ENCODE measurements around the gene ZNF530.

Gene ZNF530

GRCh38 chr19:57613941-57614743 is 14.5 kb downstream of the ZNF530 start, which contains the start of gene ZNF134:
TSS of gene ZNF134 (plus strand) at chr19:57614242. CDS start at chr19:57619469, 5,227 bp downstream.
- peak; percentile 84 for DNase-seq (ENCODE audit: low read depth)
- TF ChIP-seq CTCF (conservative IDR thresholded peaks at IDR 0.05; ENCODE audit: low read length): peak; percentile 49
- H3K4me3 ChIP-seq (ENCODE audit: low read length): peak within 1 kb of the TSS; percentile 97

GRCh38 chr19:57615346-57615745 is 15.7 kb downstream of the ZNF530 start:
- H3K4me3 ChIP-seq (ENCODE audit: low read length): peak overlapping the region; percentile 97
- TF ChIP-seq CTCF (conservative IDR thresholded peaks at IDR 0.05; ENCODE audit: low read length): no peak
- DNase-seq (ENCODE audit: low read depth): no peak

GRCh38 chr19:57620673-57621348 is 21.1 kb downstream of the ZNF530 start:
- H3K4me3 ChIP-seq (ENCODE audit: low read length): no peak overlapping the region
- no peak for TF ChIP-seq CTCF (conservative IDR thresholded peaks at IDR 0.05; ENCODE audit: low read length)
- DNase-seq (ENCODE audit: low read depth): no peak

- no peak for TF ChIP-seq CTCF (conservative IDR thresholded peaks at IDR 0.05; ENCODE audit: low read length)
- no peak for DNase-seq (ENCODE audit: low read depth)
- no peak overlapping the region for H3K4me3 ChIP-seq (ENCODE audit: low read length)
Measured at GRCh38 chr19:57623091-57623490, 23.4 kb downstream of the ZNF530 start.

GRCh38 chr19:57632987-57633831 is 33.5 kb downstream of the ZNF530 start, which contains the start of gene ZNF211:
TSS of gene ZNF211 (plus strand) at chr19:57633168. CDS start at chr19:57633347, 179 bp downstream.
- no peak for TF ChIP-seq CTCF (conservative IDR thresholded peaks at IDR 0.05; ENCODE audit: low read length)
- peak; percentile 91 for DNase-seq (ENCODE audit: low read depth)
- peak within 1 kb of the TSS; percentile 84 for H3K4me3 ChIP-seq (ENCODE audit: low read length)

- no peak for DNase-seq (ENCODE audit: low read depth)
- peak overlapping the region; percentile 84 for H3K4me3 ChIP-seq (ENCODE audit: low read length)
- TF ChIP-seq CTCF (conservative IDR thresholded peaks at IDR 0.05; ENCODE audit: low read length): no peak
Measured at GRCh38 chr19:57633832-57634131, 34.1 kb downstream of the ZNF530 start.

All from AG10803 (cell line).